ENCODE results near the gene PIP5K1C. TPM values are rescaled to one million over a fixed set of nuclear protein-coding genes. Genes with fewer than 3 reads are reported as not detected.

PIP5K1C gene
- total RNA-seq, 1 donor from 2014 or later = 8.6 TPM

DNA sequence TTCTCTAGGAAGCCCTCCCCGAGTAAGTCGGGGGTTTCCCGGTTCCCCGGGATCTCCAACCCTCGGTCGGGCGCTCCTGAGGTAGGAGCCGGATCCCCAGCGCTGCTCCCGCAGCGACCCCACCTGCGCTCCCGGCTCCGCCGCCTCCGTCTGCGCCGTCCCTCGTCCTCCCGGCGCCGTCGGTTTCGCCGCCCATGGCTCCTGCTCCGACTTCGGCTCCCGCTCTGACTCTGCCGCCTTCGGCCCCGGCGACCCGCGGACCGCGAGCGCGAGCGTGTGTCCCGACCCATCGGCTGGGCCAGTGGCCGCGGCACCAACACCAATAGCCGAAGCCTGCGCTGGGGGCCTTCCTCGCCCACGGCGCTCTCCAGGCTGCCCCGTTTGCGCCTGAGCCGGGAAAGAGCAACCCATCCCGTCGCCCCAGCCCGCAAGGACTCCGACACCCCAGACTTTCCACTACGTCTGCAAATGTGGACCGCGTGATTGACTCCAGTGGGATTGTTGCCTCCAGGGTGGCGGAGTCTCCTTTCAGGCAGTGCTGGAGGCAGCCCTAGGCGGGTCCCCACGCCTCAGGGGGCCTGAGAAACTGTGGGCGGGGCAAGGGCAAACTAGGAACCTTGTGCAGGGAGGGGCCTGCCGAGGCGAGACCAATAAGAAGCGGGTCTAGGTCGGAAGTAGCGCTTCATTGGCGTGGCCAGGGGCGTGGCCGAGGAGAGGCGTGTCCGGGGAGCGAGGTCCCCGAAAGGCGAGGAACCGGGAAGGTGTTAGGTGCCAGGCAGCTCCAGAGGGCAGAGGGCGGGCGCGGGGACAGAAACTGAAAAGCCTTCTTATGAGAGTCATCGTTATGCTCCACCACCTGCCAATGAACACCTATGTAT, 73.6 kb downstream of the PIP5K1C start, which contains the start of gene CACTIN:
TSS of gene CACTIN (minus strand) at position 318 of the 878 bp plus-strand sequence. CDS start at position 290, 28 bp downstream.
- H3K9me3 Mint-ChIP-seq = no peaks in the 10 kb centered on the region
- H3K27ac Mint-ChIP-seq = peak within 1 kb of the TSS; percentile 99
- H3K36me3 ChIP-seq = no peaks in the 10 kb centered on the region
- peaks cover 5% of the 10 kb centered on the region for H3K36me3 Mint-ChIP-seq
- H3K4me1 Mint-ChIP-seq = peaks cover 21% of the 10 kb centered on the region
- peaks cover 21% of the 10 kb centered on the region for H3K79me2 ChIP-seq (ENCODE audit: low read depth)
- peaks cover 8% of the 10 kb centered on the region for H3K4me1 ChIP-seq
- peak within 1 kb of the TSS; percentile 90 for H3K9ac ChIP-seq
- peak within 1 kb of the TSS; percentile 83 for H3K4me3 ChIP-seq
- peak; percentile 99 for DNase-seq (ENCODE audit: low spot score)
- TF ChIP-seq EZH2 (IDR thresholded peaks at IDR 0.05) = no peak
- TF ChIP-seq, protein P1, sequence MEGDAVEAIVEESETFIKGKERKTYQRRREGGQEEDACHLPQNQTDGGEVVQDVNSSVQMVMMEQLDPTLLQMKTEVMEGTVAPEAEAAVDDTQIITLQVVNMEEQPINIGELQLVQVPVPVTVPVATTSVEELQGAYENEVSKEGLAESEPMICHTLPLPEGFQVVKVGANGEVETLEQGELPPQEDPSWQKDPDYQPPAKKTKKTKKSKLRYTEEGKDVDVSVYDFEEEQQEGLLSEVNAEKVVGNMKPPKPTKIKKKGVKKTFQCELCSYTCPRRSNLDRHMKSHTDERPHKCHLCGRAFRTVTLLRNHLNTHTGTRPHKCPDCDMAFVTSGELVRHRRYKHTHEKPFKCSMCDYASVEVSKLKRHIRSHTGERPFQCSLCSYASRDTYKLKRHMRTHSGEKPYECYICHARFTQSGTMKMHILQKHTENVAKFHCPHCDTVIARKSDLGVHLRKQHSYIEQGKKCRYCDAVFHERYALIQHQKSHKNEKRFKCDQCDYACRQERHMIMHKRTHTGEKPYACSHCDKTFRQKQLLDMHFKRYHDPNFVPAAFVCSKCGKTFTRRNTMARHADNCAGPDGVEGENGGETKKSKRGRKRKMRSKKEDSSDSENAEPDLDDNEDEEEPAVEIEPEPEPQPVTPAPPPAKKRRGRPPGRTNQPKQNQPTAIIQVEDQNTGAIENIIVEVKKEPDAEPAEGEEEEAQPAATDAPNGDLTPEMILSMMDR (IDR thresholded peaks at IDR 0.05) = no peak
- TF ChIP-seq EZH2phosphoT487 (IDR thresholded peaks at IDR 0.05) = no peak
- peaks cover 4% of the 10 kb centered on the region for H3K27me3 Mint-ChIP-seq (ENCODE audit: insufficient read depth, low read depth)
- H3F3A ChIP-seq (ENCODE audit: low read depth) = peaks cover 16% of the 10 kb centered on the region
- H2AFZ ChIP-seq (replicated peaks) = peak within 1 kb of the TSS; percentile 44
- H3K4me3 Mint-ChIP-seq = peak within 1 kb of the TSS; percentile 95
- peak within 1 kb of the TSS; percentile 95 for H3K27ac ChIP-seq
- no peaks in the 10 kb centered on the region for H3K27me3 ChIP-seq
- peaks cover 23% of the 10 kb centered on the region for H4K20me1 ChIP-seq (ENCODE audit: low read depth)
- no peaks in the 10 kb centered on the region for H3K9me3 ChIP-seq (ENCODE audit: low read depth)
- peak within 1 kb of the TSS; percentile 84 for H3K4me2 ChIP-seq

DNA sequence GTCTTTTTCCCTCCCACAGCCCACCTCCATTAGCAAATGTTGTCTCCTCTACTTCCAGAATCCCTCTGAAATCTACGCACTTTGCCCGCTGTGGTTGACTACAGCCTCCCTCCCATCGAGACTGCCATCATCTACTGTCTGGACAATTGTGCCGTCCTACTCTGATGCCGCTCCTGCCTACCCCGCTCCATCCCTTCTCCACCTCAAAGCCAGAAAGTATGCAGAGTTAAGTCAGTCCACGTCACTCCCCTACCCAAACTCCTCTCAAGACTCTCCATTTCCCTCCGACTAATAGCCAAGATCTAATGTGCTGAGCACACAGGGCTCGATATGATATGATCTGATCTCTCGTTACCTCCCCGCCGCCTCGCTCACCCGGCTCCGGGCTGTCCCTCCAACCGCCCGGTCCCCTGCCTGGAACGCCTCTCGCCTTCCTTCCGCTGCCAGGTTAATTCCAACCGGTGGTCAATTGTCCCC, 74.2 kb downstream of the PIP5K1C start:
- Histone ChIP-seq H3K27me3 (no peaks in the 10 kb centered on the region), H3K4me2 (peak overlapping the region; percentile 84), H3K9ac (peak overlapping the region; percentile 90), H3K27ac (peak overlapping the region; percentile 95), H3K4me3 (peak overlapping the region; percentile 83), H4K20me1 (ENCODE audit: low read depth) (peaks cover 23% of the 10 kb centered on the region), H2AFZ (replicated peaks) (peak overlapping the region; percentile 44), H3F3A (ENCODE audit: low read depth) (peaks cover 16% of the 10 kb centered on the region), H3K9me3 (ENCODE audit: low read depth) (no peaks in the 10 kb centered on the region), H3K36me3 (no peaks in the 10 kb centered on the region), H3K4me1 (peaks cover 8% of the 10 kb centered on the region), H3K79me2 (ENCODE audit: low read depth) (peaks cover 21% of the 10 kb centered on the region)
- DNase-seq (ENCODE audit: low spot score) = peak; percentile 9
- Mint-ChIP-seq H3K27me3 (ENCODE audit: insufficient read depth, low read depth) (peaks cover 4% of the 10 kb centered on the region), H3K4me3 (peak overlapping the region; percentile 95), H3K36me3 (peaks cover 5% of the 10 kb centered on the region), H3K27ac (peak overlapping the region; percentile 96), H3K9me3 (no peaks in the 10 kb centered on the region), H3K4me1 (peaks cover 21% of the 10 kb centered on the region)
- TF ChIP-seq, protein P1 (IDR thresholded peaks at IDR 0.05) = no peak
- TF ChIP-seq EZH2 (IDR thresholded peaks at IDR 0.05) = no peak
- no peak for TF ChIP-seq EZH2phosphoT487 (IDR thresholded peaks at IDR 0.05)

DNA sequence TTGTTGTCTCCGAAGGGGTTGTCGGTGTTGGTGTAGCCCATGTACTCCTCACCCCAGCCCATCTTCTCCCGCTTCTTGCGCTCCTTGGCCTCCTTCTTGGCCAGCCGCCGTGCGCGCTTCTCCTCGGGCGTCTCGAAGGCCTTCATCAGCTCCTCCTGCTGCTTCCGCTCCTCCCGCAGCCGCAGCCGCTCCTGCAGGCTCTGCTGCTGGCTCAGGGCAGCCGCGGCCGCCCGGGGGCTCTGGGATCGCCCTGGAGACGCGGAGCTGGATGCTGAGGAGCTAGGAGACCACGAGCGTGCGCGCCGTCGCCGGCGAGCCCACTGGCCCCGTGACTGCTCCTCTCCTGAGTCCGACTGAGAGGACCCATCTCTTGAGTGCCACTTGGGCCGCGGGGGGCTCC, 76.6 kb downstream of the PIP5K1C start:
- Histone ChIP-seq H3K79me2 (ENCODE audit: low read depth) (peaks cover 21% of the 10 kb centered on the region), H3K4me1 (peaks cover 8% of the 10 kb centered on the region), H4K20me1 (ENCODE audit: low read depth) (peaks cover 23% of the 10 kb centered on the region), H3K27me3 (no peaks in the 10 kb centered on the region), H3K9ac (no peak overlapping the region), H3K36me3 (no peaks in the 10 kb centered on the region), H3K4me3 (no peak overlapping the region), H2AFZ (replicated peaks) (no peak overlapping the region), H3F3A (ENCODE audit: low read depth) (peaks cover 14% of the 10 kb centered on the region), H3K27ac (no peak overlapping the region), H3K4me2 (no peak overlapping the region), H3K9me3 (ENCODE audit: low read depth) (no peaks in the 10 kb centered on the region)
- Mint-ChIP-seq H3K36me3 (peaks cover 2% of the 10 kb centered on the region), H3K4me1 (peaks cover 21% of the 10 kb centered on the region), H3K27me3 (ENCODE audit: insufficient read depth, low read depth) (peaks cover 2% of the 10 kb centered on the region), H3K4me3 (no peak overlapping the region), H3K27ac (no peak overlapping the region), H3K9me3 (no peaks in the 10 kb centered on the region)
- DNase-seq (ENCODE audit: low spot score) = no peak
- TF ChIP-seq, protein P1 (IDR thresholded peaks at IDR 0.05) = no peak
- TF ChIP-seq EZH2 (IDR thresholded peaks at IDR 0.05) (no peak), EZH2phosphoT487 (IDR thresholded peaks at IDR 0.05) (no peak)
